Ecto neural progenitor cell (in vitro differentiated cells): Measurements from ENCODE around the gene AKR1C2.
"Not testable (repeated sequence)": the region's sequence is repeated elsewhere in the genome, so short reads cannot be mapped to it uniquely, and the experiment has no call there.

Source experiments
- DNase-seq: peaks from one replicate; pipeline ENCODE4 v3.0.0-alpha.2; 2018; ENCODE audit warnings: low spot score

The AKR1C2 gene

GRCh38 chr10:4956955-4957645 lies 46.6 kb downstream of the AKR1C2 start:
- DNase-seq = not testable (repeated sequence)

DNA sequence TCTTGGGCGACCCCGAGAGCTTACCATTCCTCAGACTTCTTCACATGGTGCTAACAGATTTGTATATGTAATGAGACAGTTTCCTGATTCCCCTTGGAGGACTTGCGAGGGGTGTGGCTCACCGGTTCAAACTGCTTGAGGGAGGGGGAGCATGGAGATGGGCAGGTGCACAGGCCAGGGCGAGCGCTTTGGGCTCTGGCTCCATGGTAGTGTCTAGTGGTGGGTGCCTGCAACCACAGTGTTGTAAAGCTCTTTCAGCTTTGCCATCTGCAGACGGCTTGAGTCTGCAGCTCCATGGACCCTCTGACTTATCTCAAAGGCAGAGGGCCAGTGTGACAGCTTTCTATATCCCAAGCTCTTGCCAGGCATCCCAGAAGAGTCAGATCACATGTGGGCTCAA lies 47.6 kb downstream of the AKR1C2 start:
- DNase-seq = not testable (repeated sequence)

- DNase-seq = no peak
Measured at GRCh38 chr10:4953405-4953804, 50.3 kb downstream of the AKR1C2 start.

- not testable (repeated sequence) for DNase-seq
Measured at GRCh38 chr10:4951512-4952162, 52.0 kb downstream of the AKR1C2 start.

DNA sequence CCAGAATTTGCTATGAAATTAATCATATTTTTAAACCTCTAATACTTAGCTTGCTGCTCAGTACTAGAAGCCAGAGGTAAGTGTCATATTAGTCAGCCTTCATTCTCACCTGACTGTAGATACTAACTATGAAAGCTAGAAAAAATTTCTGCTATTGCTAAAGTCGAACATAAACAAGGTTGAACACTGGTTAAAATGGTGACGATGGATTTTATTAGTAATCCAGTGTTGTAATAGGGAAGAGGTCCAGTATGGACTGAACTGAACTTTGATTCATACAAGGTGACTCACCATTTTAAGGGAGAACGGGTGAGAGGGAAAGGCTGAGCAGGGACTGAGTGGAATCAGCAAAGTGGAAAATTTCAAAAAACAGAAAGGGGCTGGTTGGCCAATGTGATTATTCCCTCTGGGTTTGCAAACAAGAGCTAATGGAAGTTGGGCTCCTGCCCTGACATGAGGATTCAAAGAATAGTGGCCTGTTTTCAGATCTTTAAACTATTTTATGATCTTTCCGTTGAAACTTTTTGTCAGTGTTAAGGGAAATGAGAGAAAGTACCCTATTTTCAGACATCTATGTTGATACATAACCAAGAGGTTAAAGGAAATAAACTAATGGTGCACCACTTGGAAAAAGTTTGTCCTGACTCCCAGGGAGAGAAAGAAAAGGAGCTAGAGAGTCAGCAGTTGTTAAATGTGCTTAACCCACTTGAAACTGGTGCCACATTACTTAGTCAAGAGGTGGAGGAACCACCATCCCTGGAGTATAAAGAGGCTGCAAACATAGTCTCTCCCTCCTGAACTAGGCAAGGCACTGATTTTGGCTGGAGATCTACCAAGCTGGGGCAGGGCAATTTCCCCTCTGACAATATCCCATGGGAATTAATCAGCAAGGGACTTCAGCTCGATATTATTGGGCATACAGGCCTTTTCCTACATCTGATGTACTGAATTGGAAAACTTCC lies 55.7 kb downstream of the AKR1C2 start:
- DNase-seq = no peak

GRCh38 chr10:4947039-4947634 lies 56.5 kb downstream of the AKR1C2 start:
- no peak for DNase-seq

DNA sequence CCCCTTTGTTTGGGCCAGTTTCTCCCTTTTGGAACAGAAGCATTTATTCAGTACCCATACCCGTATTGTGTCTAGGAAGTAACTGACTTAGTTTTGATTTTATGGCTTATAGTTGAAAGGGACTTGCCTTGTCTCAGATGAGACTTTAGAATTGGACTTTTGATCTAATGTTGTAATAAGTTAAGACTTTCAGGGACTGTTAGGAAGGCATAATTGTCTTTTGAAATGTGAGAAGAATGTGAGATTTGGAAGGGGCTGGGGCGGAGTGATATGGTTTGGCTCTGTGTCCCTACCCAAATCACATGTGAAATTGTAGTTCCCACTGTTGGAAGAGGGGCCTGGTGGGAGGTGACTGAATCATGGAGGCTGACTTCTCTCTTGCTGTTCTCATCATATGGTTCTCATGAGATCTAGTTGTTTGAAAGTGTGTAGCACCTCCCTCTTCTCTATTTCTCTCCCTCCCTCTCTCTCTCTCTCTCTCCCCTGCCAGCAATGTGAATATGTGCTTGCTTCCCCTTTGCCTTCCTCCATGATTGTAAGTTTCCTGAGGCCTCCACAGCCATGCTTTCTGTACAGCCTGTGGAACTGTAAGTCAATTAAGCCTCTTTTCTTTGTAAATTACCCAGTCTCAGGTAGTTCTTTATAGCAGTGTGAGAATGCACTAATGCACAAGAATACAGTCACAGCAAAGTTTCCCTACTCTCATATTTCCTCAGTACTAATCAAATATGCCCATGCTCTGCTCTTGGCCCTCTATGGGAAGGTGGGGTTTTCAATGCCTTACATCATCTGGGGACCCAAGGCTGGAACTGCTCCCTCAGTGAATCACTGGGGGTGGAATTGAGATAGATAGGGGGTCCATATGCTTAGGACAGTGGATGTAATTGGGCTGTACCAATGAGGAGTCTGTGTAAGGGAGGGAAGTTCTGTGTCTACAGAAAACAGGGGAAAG lies 57.6 kb downstream of the AKR1C2 start:
- no peak for DNase-seq

DNA sequence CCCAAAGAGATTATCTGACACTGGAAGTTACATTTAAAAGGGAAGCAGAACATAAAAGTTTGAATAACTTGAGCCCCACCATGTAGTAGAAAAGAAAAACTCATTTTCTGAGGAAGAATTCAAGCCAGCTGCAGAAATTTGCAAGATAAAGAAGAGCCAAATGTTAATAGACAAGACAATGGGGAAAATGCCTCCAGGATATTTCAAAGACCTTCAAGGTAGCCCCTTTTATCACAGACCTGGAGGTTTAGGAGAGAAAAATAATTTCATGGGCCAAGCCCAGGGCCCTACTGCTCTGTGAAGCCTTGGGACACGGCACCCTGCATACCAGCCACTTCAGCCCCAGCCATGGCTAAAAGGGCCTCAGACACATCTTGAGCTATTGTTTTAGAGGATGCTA lies 58.8 kb downstream of the AKR1C2 start:
- DNase-seq = no peak

GRCh38 chr10:4943821-4944220 lies 59.8 kb downstream of the AKR1C2 start:
- DNase-seq = no peak

GRCh38 chr10:4943416-4943815 lies 60.2 kb downstream of the AKR1C2 start:
- DNase-seq = not testable (repeated sequence)

DNA sequence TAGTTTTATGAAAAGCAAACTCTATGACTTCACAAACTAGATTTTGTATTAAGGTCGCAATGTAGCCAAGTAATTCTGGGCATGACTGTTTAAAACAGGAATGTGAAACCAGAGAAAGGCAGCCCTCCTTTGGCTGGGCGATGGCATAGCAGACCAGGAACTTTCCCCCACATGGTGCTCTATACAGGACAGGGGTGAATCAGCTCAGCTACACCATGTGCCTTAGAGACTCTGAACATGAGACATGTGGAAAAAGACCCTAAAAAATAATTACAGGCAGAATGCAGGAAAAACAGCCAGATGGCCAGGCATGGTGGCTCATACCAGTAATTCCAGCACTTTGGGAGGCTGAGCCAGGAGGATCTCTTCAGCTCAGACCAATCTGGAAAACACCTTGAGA lies 60.7 kb downstream of the AKR1C2 start:
- not testable (repeated sequence) for DNase-seq

DNA sequence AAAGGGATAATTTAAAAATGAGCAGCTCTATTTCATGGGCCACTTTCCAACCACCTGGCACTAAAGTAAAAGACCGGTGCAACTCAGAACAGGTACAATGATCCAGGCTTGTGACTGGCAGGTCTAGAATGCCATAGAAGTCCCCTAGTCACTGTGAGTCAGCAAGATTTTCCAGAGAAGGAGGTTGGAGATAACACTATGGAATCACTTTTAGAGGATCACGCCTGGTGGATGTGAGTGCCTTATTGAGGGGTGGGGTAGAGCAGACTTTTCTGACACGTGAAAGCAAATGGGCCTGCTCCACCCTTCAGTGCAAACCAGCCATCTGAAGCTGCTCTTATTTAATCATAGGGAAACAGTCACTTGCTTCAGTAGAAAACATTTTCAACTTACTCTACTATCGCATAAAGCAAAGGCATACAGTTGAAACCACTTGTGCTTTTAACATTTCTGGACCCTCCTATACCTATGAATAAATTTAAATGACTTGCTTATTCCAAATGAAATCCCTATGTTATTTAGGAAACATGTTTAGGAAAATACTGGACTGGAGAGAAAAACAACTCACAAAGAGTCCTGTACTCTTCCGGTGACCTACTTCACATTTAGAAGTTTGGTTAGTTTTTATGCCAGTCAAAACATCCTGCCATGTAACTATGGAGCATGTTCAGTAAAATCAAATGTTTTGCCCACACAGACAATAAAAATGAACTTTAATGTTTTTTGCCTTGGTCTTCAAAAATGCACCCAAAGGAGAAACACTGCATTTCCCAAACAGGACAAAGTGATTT lies 61.9 kb downstream of the AKR1C2 start:
- no peak for DNase-seq

- not testable (repeated sequence) for DNase-seq
Measured at GRCh38 chr10:4940909-4941308, 62.7 kb downstream of the AKR1C2 start.

GRCh38 chr10:4940073-4940428 lies 63.6 kb downstream of the AKR1C2 start:
- DNase-seq = not testable (repeated sequence)

- DNase-seq = no peak
Measured at GRCh38 chr10:4939224-4940072, 64.2 kb downstream of the AKR1C2 start.
